ENCODE results near the gene TPPP3. TPM values are rescaled to one million over a fixed set of nuclear protein-coding genes. Genes with fewer than 3 reads are reported as not detected.
"Not testable (repeated sequence)": the region's sequence is repeated elsewhere in the genome, so short reads cannot be mapped to it uniquely, and the experiment has no call there.

TPPP3 gene
- total RNA-seq, 1 experiment from 2014 or later, result not detected

DNA sequence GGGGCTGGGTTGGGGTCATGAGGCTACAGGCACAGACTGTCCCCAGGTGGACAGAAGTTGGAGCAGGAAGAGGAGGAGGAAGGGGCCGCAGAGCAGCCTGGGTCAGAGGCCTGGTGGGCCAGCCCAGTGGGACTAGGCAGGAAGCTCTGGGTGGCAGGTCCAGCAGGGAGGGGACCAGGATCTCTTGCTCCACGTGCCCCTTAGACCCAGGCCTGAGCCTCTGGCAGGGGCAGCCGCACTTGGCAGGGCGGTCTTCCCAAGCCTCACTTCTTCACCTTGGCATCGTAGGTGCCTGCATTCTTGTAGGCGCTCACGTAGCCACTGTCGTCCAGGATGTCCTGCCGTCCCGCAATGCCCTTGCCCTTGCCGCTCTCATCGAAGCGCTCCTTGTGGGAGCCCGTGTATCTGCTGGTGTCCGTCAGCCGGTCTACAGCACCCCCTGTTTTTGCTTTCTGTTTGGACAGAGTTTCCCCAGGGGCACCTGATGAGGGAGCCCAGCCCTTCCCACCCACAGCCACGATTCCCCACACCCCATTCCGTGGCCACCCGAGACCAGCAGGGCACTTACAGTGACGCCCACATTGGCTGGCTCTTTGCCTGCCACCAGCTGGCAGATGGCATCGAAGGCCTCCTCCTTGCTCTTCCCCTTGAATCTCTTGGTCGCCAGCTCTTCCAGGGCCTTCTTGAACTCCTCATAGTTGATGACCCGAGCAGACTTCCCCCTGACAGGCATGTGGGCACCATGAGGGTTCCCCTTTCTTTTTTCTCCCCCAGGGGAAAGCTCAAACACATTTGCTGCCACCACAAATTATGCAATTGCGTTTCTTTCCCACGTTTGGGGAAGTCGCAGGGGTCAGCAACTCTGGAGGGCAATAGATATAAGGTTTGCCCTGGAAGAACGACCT lies 3.1 kb downstream of the TPPP3 start:
- DNase-seq (ENCODE audit: low spot score), result no peak

DNA sequence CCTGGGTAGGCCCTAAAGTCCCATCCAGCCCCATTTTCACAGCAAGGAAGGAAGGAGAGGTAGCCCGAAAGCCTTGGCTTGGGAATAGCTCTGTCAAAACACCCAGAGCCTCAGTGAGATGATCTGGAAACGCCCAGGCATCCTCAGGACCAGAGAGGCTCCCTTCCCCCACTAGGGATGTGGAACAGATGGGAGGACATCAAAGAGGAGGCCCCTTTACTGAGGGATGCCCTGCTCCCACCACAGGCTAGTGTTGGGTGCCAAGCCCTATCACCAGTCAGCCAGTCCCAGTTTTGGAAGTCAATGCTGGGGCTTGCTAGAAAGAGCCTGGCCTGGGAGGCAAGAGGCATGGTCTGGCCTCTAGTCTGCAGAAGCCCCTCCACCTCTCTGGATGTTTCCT lies 4.7 kb downstream of the TPPP3 start:
- no peak for DNase-seq (ENCODE audit: low spot score)

DNA sequence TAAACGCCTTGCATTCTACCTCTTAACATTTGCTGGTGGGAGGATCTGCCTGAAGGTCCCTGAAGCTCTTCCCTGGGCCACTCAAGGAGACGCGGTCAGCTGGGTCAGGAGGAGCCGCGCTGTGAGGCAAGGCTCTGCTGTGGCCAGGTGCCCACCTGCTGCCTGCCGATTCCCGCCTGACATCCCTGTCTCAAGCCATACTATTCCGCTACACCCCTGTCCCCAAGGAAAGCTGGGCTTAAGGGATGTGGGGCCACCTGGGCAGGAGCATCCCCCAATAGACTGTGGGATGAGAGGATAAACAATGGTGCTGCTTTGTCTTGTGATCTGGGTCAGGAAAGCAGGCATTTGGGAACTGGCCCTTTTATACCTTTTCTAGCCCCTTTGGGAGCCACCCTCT lies 5.1 kb downstream of the TPPP3 start:
- no peak for DNase-seq (ENCODE audit: low spot score)

DNA sequence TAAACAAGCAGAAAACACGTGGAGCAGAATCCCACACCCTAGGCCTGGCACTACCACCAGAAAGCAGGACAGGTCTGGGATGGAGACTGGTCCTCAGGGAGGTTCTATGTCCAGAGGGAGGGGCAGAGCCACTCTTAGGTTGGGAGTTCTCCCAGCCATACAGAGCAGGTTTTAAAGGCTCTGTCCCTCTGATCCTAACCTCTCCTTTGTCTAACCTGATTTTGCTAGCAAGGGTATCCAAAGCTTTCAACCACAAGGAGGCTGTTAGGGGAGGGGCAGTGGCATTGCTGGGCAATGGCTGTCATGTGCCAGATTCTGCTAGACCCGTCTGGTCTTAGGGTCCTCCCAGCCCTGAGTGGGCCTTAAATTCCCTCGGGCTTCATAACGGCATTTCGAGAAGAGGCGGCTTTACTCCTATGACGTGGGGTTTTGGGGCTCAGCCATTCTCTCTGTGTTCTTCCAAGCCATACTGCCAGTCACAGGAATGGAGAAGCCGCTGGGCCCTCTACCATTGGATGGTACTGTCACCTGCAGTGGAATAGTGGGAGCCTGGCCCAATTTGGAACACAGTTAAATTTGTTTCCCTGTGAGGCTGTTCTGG lies 5.7 kb downstream of the TPPP3 start:
- no peak for DNase-seq (ENCODE audit: low spot score)

DNA sequence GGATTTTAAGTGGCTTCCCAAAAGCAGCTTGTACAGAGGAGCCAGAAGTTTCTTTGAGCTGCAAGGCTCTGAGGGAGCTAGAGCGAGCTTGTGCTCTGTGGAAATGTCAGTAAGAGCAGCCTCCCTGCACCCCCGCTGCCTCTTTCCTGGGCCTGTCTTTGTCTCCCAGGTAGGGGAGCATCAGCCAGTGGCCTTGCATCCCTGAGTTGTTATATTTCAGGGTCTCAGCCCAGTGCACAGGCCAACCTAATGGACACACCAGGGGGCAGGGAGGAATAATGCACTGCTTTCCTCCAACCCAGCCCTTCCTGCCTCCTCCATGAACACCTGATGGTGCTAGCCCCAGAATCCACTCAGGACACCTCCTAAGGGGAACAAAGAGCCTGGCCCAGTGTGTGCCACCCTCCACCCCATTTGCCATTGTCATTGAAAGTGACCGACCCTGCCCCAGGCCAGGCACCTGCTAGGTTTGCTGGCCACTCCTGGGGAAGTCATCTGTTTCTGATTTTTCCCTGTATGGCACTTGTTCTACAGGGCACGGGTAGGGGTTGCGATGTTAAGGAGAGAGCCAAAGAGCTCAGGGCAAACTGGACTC lies 6.3 kb downstream of the TPPP3 start:
- DNase-seq (ENCODE audit: low spot score), result no peak

DNA sequence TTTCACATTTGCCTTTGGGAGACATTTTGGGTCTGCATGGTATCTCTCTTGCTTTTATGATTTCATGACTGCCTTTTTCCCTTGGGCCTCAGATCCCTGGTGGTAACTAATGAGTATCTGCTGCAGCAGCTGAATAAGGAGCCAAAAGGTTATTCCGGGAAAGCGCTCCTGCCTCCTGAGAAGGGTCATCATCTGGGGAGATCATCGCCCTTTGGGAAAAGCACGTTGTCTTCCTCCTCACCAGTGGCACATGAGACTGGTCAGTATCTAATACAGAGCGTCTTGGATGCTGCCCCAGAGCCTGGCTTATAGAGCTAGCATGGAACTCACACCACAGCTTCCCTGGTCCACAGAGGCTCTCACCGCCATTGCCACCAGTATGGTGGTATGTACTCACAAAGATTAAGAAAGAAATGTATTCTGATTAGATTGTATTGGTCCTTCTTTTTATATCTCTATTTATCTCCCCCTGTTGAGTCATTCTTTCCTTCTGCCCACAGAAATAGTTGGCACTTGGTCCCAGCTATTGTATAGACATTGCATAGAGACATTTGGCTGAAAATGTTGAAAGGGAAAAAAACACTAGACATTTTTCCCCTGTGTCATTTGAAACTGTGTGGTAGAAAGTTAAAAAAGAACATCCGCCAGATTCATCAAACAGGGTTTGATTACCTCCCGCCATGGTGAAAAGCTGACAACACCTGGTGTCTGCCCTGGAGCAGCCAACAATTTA lies 8.4 kb downstream of the TPPP3 start:
- no peak for DNase-seq (ENCODE audit: low spot score)

DNA sequence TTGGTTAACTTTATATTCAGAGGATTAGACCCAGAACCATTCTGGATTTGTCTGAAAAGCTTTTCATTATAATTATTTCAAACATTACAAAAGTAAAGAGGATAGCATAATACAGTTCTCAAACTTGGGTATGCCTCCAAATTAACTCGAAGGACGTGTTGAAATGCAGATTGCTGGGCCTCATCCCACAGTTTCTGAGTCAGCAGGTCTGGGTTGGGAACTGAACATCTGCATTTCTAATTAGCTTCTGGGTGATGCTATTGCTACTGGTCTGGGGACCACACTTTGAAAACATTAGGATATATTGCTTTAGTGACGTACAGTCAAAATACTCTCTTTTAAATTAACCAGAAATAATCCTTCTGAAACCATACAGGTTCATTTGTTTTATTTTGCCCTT lies 10.0 kb downstream of the TPPP3 start:
- no peak for DNase-seq (ENCODE audit: low spot score)

DNA sequence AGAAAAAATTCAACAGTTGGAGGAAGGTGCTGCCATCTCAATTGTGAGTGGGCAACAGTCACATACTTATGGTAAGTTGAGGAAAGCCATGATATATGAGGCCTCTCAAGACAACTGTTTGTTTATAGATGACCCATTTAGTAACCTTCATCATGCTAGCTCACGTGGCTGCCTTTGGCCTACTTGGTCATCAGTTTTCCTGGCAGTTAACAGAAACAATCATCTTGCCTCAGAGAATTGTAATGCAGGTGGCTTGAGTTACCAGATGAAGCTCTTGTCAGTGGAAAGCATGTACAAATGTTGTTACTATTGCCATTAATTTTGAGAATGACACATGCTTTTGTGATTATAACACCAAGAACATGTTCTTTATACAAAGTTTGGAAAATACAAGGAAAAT lies 14.7 kb downstream of the TPPP3 start:
- no peak for DNase-seq (ENCODE audit: low spot score)

DNA sequence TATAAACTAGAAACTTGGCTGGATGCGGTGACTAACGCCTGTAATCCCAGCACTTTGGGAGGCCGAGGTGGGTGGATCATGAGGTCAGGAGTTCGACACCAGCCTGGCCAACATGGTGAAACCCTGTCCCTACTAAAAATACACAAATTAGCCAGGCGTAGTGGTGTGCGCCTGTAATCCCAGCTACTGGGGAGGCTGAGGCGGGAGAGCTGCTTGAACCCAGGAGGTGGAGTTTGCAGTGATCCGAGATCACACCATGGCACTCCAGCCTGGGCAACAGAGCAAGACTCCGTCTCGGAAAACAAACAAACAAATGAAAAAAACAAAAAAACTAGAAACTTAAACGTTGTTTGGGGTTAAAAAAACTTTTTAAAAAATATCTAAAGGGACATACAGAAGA lies 17.3 kb downstream of the TPPP3 start:
- not testable (repeated sequence) for DNase-seq (ENCODE audit: low spot score)

DNA sequence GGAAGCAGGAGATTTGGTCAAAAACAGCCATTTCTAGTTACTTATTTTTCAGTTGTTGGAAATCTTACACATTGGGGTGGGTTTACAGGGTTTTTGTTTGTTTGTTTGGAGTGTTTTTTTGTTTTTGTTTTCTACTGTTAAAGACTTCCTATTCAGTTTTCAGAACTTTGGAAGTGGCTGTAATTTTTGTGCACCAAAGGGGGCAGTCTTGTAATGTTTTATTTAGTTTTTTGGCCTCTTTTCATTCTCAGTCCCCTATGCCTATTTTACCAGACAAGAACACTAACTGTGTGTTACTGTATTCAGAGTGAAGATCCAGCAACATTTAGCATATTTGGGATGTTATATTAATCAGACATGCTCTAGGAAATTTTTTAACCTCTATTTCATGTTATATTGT lies 20.6 kb downstream of the TPPP3 start:
- no peak for DNase-seq (ENCODE audit: low spot score)

DNA sequence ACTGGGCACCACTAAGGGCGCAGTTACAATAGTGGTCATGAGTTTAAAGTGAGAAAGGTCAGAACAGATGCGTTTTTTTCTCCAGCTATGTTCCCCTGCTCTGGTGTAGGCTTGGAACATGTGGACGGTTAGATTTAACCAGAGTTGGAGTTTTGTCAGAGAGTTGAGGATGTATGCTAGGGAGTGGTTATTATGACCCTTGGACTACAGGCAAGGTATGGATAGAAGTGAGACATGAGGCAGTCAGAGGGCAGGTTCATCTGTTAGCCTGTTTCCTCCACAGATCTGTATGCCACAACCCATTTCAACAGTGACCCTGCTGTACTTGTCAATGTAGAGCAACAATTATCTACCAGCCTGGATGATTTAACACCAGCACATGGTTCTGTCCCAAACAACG lies 22.6 kb downstream of the TPPP3 start:
- no peak for DNase-seq (ENCODE audit: low spot score)

DNA sequence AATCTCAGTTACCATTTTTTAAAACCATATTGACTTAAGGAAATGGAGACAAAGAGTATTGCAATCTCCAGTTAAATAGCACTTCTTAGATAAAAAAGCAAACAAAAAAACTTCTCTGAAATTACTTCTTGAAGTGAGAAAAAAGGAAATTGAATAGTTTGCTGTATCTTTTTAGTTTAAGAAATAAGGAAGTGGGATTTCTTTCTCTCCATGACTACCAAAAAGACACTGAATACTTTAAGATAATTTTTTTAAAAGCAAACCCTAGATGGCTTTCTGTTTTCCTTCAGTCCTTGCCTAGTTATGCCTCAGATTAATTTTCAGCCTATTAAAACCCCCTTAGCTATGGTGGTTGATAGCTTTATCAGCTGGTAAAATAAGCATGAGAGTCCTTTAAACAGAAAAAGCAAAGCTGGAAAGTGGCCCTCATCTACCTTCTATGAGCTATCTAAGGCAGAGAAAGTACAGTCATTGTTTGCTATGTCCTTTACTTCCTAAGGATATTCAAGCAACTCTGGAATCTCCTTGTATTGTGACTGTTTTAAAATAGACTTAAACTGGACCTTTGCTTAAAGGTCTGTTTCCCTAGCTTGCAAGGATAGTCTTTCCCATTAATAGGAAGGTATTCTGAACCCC lies 28.6 kb downstream of the TPPP3 start:
- DNase-seq (ENCODE audit: low spot score), result no peak

DNA sequence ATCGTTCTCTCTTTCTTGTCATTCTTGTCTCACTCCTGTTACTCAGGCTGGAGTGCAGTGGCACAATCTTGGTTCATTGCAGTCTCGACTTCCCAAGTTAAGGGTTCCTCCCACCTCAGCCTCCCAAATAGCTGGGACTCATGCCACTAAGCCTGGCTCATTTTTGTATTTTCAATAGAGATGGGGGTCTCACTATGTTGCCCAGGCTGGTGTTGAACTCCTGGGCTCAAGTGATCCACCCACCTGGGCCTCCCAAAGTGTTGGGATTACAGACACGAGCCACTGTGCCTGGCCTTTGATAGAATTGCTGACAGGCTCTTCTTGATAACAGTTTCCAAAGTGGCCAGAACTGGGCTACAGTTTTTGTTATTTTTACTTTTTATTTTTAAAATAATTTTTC lies 32.3 kb downstream of the TPPP3 start:
- DNase-seq (ENCODE audit: low spot score), result no peak

DNA sequence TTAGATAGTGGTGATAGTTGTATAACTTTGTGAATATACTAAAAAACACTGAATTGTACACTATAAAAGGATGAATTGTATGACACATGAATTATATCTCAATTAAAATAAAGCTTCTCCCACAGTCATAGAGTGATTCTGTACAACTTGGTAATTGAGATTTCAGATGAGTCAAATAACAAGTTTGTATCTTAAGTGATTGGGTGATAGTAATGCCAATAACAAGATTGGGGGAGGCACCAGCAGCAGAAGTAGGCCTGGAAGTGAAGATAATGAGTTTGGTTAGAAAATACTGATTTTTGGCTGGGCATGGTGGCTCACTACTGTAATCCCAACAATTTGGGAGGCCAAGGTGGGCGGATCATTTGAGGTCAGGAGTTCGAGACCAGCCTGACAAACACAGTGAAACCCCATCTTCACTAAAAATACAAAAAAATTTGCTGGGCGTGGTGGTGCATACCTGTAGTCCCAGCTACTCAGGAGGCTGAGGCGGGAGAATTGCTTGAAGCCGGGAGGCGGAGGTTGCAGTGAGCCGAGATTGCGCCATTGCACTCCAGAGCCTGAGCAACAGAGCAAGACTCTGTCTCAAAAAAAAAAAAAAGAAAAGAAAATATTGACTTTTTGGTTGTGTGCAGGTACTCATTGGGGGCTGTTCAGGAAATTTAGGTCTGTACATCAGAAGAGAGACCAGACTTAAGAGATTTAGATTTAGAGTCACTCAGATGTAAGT lies 33.6 kb downstream of the TPPP3 start:
- not testable (repeated sequence) for DNase-seq (ENCODE audit: low spot score)

DNA sequence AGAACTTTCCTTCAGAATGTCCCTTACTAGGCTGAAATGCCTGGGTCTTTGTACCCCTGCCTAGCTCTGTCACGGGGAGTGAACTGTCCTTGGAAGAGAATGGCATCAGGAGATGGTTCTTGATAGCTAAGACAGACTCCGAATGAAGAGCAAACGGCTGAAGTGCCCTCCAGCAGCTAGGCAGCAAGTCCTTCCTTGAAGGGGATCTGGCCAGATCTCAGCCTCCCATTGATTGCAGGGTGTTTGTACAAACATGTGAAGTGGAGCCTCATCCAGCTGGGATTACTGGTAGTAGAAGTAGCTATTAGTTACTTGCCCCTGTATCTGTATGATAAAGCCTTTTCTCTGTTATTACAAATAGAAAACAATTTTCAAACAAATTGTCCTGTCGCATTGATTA lies 35.7 kb downstream of the TPPP3 start:
- no peak for DNase-seq (ENCODE audit: low spot score)

DNA sequence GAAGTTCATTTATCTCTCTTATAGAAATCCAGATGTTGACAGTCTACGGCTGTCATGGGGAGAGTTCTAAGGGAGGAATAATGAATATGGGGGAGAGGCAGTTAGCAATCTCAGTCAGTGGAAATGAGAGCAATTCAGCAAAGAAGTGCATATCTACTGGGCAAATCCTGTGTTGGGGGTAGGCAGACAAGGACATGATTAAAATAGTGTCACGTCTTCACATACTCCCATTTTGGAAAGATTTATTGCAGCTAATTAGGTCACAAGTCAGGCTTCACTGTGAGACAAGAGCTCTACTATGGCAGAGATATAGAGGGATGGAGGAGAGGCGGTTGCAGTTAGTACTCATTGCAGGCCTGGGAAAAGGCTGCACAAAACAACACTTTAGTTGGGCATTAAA lies 36.9 kb downstream of the TPPP3 start:
- no peak for DNase-seq (ENCODE audit: low spot score)

DNA sequence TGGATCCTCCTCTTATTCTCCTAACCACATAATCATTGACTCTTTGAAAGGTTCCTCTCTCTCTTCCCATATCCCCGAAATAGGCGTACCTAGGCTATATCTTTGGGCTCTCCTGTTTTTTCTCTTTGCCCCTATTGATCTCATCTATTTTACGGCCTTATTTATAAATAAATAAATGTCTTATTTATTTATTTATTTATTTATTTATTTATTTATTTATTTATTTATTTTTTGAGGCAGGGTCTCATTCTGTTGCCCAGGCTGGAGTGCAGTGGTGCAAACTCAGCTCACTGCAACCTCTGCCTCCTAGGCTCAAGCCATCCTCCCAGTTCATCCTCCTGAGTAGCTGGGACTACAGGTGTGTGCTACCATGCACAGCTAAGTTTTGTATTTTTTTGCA lies 40.8 kb downstream of the TPPP3 start:
- DNase-seq (ENCODE audit: low spot score), result not testable (repeated sequence)

DNA sequence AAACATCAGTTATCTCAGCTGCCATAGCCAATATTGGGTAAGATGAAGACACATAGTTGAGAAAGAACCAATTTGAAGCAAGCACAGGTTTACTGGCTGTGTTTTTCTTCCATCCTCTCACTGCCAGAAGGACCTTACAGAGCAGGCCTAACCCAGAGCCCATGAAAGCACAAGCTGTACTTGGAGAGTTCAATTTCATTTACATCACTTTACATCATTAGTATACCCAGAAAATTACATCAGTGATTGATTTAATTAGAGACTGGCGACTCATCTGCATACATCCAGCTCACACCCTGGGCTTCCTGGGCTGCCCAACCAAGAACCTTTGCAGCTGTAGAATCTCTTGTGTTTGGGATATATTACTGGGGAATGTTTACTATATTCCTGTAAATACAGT lies 43.0 kb downstream of the TPPP3 start:
- DNase-seq (ENCODE audit: low spot score), result no peak

DNA sequence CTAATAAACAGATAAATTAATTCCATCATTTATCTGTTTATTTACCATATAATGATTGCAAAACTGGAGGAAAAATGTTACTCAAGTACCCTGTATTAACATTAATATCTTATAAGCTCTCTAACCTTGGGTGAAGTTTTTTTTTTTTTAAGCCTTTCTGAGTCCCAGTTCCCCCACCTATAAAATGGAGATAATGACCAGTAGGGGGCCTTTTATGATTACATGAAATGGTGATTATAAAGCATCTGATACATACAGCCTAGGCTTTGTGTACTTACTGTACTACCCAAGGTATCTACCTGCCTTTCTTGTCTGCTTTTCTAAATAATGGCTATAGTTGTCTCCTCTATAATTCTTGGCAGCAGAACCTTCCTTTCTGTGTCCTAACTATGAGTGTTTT lies 44.1 kb downstream of the TPPP3 start:
- DNase-seq (ENCODE audit: low spot score), result no peak

DNA sequence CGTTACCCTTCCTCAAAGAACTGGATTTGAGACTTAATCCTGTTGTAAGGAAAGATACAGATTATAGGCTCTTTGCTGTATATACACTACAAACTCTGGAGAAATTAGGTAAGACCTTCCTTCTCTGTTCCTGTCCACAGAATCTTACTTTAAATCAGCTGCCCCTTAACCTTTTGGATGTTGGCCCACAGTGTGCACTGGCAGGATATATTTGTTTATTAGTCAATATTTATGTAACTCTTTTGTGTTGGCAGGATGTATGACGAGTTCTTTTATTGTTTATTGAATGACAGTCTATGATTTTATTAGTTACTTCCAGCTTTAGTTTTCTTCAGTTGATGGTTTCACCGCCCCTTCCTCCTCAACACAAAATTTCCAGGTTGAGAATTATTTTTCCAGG lies 47.0 kb downstream of the TPPP3 start:
- DNase-seq (ENCODE audit: low spot score), result no peak

DNA sequence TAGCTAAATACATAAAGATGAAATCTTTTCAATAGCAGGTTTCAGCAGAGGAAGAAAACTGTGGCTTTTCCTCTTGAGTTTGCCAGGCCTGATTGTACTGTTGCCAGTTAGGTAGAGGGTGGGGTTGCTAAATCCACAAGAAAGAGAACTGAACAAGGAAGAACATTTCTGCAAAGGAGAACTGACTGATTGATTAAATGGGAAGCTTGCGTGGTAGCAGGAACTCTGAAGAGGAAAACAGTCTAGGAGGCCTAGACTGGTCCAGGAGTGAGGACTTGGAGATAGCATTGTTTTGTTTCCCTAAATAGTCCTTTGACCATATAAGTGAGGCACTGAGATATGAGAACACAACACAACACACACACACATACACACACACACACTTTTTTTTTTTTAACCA lies 47.9 kb downstream of the TPPP3 start:
- no peak for DNase-seq (ENCODE audit: low spot score)
